Brain microvascular endothelial cell (primary cell): Measurements from ENCODE around the gene PLPPR1.

ENCODE experiments used
- DNase-seq: peaks from one replicate; pipeline ENCODE4 v3.0.0-alpha.2; 2020
- H3K27ac ChIP-seq: fragments of 250-450 bp; sonication (Bioruptor Pico); 2 replicates; pipeline ENCODE4 v1.5.1; 2020; ENCODE audit warnings: mild to moderate bottlenecking, moderate library complexity
- H3K27me3 ChIP-seq: fragments of 250-450 bp; sonication (Bioruptor Pico); replicated peaks from 2 replicates; pipeline ENCODE4 v1.5.1; 2020; ENCODE audit warnings: mild to moderate bottlenecking
- H3K36me3 ChIP-seq: fragments of 250-450 bp; sonication (Bioruptor Pico); replicated peaks from 2 replicates; pipeline ENCODE4 v1.5.1; 2020; ENCODE audit warnings: mild to moderate bottlenecking
- H3K4me3 ChIP-seq: 2 replicates; pipeline ENCODE4 v1.5.1; 2011; ENCODE audit warnings: low read depth, mild to moderate bottlenecking, control low read depth, low read length, moderate library complexity
- CTCF ChIP-seq: IDR thresholded peaks from 2 replicates; pipeline ENCODE4 v1.5.1; 2011; ENCODE audit warnings: low read depth, mild to moderate bottlenecking, moderate library complexity, low read length, control low read depth, inconsistent platforms; ENCODE audit errors: missing control alignments
- in situ Hi-C: cut with HindIII; loops from 2 replicates; pipeline ENCODE4 v1.10.0; 2017; ENCODE audit warnings: low sequenced_read_pairs, low pct_ligation_motif_present

Gene PLPPR1

GRCh38 chr9:101369884-101370531, 341.5 kb downstream of the PLPPR1 start:
- Histone ChIP-seq H3K36me3 (no peaks in the 10 kb centered on the region), H3K27me3 (no peaks in the 10 kb centered on the region), H3K27ac (no peak overlapping the region), H3K4me3 (no peak overlapping the region)
- TF ChIP-seq CTCF = no peak
- in situ Hi-C loops = no loop called here
- DNase-seq = no peak

GRCh38 chr9:101371813-101372212, 343.3 kb downstream of the PLPPR1 start:
- in situ Hi-C loops = no loop called here
- H3K27ac ChIP-seq = no peak overlapping the region
- TF ChIP-seq CTCF = no peak
- no peak overlapping the region for H3K4me3 ChIP-seq
- no peaks in the 10 kb centered on the region for H3K27me3 ChIP-seq
- H3K36me3 ChIP-seq = no peaks in the 10 kb centered on the region
- no peak for DNase-seq

- in situ Hi-C loops = no loop called here
Measured at GRCh38 chr9:101372327-101373118, 344.0 kb downstream of the PLPPR1 start.

More at GRCh38 chr9:101372327-101373118, 344.0 kb downstream of the PLPPR1 start:
- no peaks in the 10 kb centered on the region for H3K27me3 ChIP-seq
- DNase-seq = no peak
- no peak for TF ChIP-seq CTCF
- no peak overlapping the region for H3K4me3 ChIP-seq
- no peaks in the 10 kb centered on the region for H3K36me3 ChIP-seq
- H3K27ac ChIP-seq = no peak overlapping the region
